AG04450 (cell line): Measurements from ENCODE around the gene PSMD1. TPM values are rescaled to one million over a fixed set of nuclear protein-coding genes. Genes with fewer than 3 reads are reported as not detected.
"Not testable (repeated sequence)": the region's sequence is repeated elsewhere in the genome, so short reads cannot be mapped to it uniquely, and the experiment has no call there.

Experiments used
- CTCF ChIA-PET: fragments of 300-600, 350-600 bp; formaldehyde crosslinking; extraction: SDS; loops from one replicate; lab custom pipeline; 2022; ENCODE audit warnings: antibody characterized with exemption, inconsistent platforms; lab: Charles Lee
- POLR2A ChIA-PET: fragments of 350-600 bp; formaldehyde crosslinking; extraction: SDS; loops from one replicate; lab custom pipeline; 2021; ENCODE audit warnings: antibody characterized with exemption, inconsistent platforms; lab: Yijun Ruan, JAX
- DNase-seq: peaks from one replicate; pipeline ENCODE4 v3.0.0-alpha.2; 2011; ENCODE audit warnings: low read depth, low spot score
- H3K27ac ChIP-seq: one replicate; pipeline ENCODE4 v1.5.1; 2012; ENCODE audit warnings: low read depth, low read length, control low read depth
- H3K27me3 ChIP-seq: one replicate; pipeline ENCODE4 v1.6.0; 2012; ENCODE audit warnings: low read length; ENCODE audit not compliant: control insufficient read depth, insufficient read depth
- H3K4me3 ChIP-seq: 2 replicates; pipeline ENCODE4 v1.5.1; 2011; ENCODE audit warnings: mild to moderate bottlenecking, low read depth, low read length, control low read depth
- H3K9me3 ChIP-seq: 2 replicates; pipeline ENCODE4 v1.5.1; 2012; ENCODE audit warnings: low read length; ENCODE audit not compliant: control insufficient read depth, insufficient read depth
- polyA plus RNA-seq: library from polyadenylated mRNA; depleted of rRNA; stranded (reverse); fragments of >200 nt; gene quantifications from 2 replicates; pipeline ENCODE4 v1.2.3, GENCODE V29; 2011
- TF ChIP-seq, protein P1 (sequence below): IDR thresholded peaks from 2 replicates; pipeline ENCODE4 v1.5.1; 2011; ENCODE audit warnings: low read depth, low read length, control low read depth, inconsistent platforms

PSMD1 gene
- polyA plus RNA-seq, 1 experiment: 211 TPM

DNA sequence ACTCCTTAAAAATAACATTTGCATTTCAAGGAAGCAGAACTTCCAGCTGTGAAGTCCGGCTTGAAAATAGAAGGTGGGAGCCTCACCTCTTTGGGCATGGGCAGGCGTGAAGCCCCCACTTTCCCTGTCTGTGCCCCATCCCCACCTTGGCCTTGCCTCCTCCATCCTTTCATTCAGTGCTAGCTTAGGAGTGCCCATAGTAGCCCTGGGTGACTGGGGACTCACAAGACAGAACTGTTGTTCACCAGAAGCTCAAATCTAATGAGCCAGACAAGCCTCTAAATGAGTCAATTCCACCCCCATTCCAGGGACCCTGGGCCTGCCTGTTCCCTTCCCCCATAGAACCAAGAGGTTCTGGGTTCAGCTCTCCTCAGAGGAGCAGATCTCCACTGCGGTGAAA, 40.7 kb upstream of the PSMD1 start:
- H3K27me3 ChIP-seq: peaks cover 23% of the 10 kb centered on the region
- ChIA-PET CTCF (no interaction called here), POLR2A (no interaction called here)
- no peak overlapping the region for H3K4me3 ChIP-seq
- DNase-seq: no peak
- TF ChIP-seq, protein P1, sequence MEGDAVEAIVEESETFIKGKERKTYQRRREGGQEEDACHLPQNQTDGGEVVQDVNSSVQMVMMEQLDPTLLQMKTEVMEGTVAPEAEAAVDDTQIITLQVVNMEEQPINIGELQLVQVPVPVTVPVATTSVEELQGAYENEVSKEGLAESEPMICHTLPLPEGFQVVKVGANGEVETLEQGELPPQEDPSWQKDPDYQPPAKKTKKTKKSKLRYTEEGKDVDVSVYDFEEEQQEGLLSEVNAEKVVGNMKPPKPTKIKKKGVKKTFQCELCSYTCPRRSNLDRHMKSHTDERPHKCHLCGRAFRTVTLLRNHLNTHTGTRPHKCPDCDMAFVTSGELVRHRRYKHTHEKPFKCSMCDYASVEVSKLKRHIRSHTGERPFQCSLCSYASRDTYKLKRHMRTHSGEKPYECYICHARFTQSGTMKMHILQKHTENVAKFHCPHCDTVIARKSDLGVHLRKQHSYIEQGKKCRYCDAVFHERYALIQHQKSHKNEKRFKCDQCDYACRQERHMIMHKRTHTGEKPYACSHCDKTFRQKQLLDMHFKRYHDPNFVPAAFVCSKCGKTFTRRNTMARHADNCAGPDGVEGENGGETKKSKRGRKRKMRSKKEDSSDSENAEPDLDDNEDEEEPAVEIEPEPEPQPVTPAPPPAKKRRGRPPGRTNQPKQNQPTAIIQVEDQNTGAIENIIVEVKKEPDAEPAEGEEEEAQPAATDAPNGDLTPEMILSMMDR: no peak
- H3K9me3 ChIP-seq: no peaks in the 10 kb centered on the region; the same call in 1 of the 2 replicates
- no peak overlapping the region for H3K27ac ChIP-seq

DNA sequence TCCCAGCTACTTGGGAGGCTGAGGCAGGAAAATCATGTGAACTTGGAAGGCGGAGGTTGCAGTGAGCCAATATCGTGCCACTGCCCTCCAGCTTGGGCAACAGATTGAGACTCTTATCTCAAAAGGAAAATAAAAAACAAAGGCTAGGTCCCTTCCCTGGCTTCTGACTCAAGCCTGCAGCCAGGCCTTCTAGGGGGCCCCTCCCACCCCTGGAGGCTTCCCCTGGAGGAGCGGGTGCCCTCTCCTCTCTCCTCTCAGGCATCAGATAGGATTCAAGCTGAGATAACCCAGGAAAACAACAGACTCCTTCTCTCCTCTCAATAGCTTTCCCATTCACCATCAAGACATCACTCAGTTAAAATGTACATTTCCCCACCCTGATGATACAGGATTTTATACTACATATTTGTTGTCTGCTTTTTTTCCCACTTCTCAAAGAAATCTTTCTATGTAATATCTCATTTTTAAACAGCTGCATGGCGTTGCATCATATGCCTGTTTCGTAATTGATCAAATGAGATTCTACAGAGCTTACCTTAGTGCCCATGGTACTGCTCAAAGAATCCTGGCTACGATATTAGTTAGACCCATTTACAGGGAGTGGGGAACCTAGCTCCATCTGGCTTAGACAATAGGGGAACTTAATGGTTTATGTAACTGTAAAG, 40.0 kb upstream of the PSMD1 start:
- H3K27ac ChIP-seq: no peak overlapping the region
- POLR2A ChIA-PET: interaction anchor here (0.5 kb wide), 1 partner anchor 69 kb away, joined by 3 read pairs; no protein-coding TSS in a partner anchor
- no peak overlapping the region for H3K4me3 ChIP-seq
- H3K9me3 ChIP-seq: no peaks in the 10 kb centered on the region; the same call in 1 of the 2 replicates
- DNase-seq: no peak
- TF ChIP-seq, protein P1: no peak
- H3K27me3 ChIP-seq: peaks cover 17% of the 10 kb centered on the region
- CTCF ChIA-PET: interaction anchor here (1.0 kb wide), 1 partner anchor 29 kb away, joined by 4 read pairs; no protein-coding TSS in a partner anchor

DNA sequence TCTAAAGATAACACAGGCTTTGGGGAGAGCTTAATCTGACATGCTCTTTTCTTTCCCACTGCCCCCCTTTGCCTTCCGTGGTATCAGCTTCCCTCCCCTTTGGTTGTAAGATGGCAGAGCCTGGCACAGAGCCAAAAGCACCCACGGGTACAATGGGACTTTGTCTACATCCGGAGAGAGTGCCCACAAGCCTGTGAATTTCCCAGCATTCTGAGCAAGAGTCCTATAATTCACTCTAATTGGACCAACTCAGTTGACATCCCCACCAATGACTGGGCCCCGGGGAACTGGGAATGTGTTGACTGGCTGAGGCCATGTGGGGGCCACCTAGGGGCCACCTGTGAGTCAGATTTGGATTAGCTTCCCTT, 39.5 kb upstream of the PSMD1 start:
- ChIA-PET CTCF (interaction anchor here (1.0 kb wide), 1 partner anchor 30 kb away, joined by 4 read pairs; no protein-coding TSS in a partner anchor), POLR2A (interaction anchor here (0.5 kb wide), 1 partner anchor 69 kb away, joined by 3 read pairs; no protein-coding TSS in a partner anchor)
- TF ChIP-seq, protein P1: no peak
- H3K27ac ChIP-seq: no peak overlapping the region
- no peak overlapping the region for H3K4me3 ChIP-seq
- DNase-seq: no peak
- H3K27me3 ChIP-seq: peaks cover 17% of the 10 kb centered on the region
- H3K9me3 ChIP-seq: no peaks in the 10 kb centered on the region; the same call in 1 of the 2 replicates

DNA sequence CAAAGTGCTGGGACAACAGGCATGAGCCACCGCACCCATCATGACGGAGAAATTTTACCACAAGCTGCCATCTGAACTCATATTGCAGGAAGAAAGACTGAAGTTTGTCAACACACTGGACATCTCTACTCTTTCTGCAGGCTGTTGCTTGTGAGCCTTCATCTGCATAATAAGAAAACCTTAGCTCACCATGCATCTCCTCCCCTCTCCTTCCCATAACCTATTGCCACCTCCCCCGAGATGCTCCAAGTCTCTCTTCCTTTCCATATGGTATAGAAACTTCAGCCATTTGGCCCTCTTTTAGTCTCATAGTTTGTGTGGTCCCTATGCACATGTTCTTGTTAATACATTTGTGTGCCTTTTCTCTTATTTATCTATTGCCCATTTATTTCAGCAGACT, 38.5 kb upstream of the PSMD1 start:
- CTCF ChIA-PET: interaction anchor here (1.0 kb wide), 1 partner anchor 194 kb away, joined by 3 read pairs; no protein-coding TSS in a partner anchor
- TF ChIP-seq, protein P1: no peak
- Histone ChIP-seq H3K4me3 (no peak overlapping the region), H3K27me3 (peaks cover 13% of the 10 kb centered on the region), H3K27ac (no peak overlapping the region), H3K9me3 (no peaks in the 10 kb centered on the region; the same call in 1 of the 2 replicates)
- DNase-seq: no peak
- POLR2A ChIA-PET: no interaction called here

DNA sequence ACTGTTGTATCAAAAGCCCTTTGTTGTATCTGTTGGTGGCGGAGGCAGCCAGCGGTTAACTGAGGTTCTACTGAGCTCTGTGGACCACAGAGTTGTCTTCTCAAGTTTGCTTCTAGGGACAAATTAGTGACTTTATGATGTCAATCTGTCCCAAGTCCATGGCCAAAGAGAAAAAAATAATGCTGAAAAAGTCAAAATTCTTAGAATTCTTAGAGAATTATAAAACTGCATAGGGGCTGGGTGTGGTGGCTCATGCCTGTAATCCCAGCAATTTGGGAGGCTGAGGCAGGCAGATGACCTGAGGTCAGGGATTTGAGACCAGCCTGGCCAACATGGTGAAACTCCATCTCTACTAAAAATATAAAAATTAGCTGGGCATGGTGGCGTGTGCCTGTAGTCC, 31.6 kb upstream of the PSMD1 start:
- H3K9me3 ChIP-seq, POLR2A ChIA-PET, H3K27ac ChIP-seq, DNase-seq, H3K4me3 ChIP-seq, H3K27me3 ChIP-seq: not testable (repeated sequence)
- CTCF ChIA-PET: interaction anchor here (0.9 kb wide), 1 partner anchor 177 kb away, joined by 3 read pairs; no protein-coding TSS in a partner anchor
